ENCODE data around the gene GRK5.
A peak's percentile ranks its signal among the peaks of the same experiment; 100 is the strongest.
"Not testable (repeated sequence)": the region's sequence is repeated elsewhere in the genome, so short reads cannot be mapped to it uniquely, and the experiment has no call there.

The GRK5 gene

DNA sequence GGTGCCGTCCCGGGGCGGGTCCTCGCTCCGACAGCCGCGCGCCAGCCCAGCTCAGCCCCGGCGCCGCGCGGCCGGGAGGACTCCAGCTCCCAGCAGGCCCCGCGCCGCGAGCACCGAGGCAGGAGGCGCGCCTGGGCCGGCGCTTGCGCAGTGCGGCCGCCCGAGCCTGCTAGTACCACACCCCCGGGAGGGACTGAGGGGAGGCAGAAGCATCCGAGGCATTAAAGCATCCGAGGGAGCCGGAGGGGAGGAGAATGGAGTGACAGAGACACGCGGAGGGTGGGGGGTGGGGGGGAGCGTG lies at the start of gene GRK5:
Gene GRK5 (plus strand): TSS at position 206 of the 301 bp plus-strand sequence. CDS start 347 bp downstream, outside the sequence.
- peak; percentile 86 to 92 for DNase-seq (ENCODE audit: low read depth in 2 of 2)

DNA sequence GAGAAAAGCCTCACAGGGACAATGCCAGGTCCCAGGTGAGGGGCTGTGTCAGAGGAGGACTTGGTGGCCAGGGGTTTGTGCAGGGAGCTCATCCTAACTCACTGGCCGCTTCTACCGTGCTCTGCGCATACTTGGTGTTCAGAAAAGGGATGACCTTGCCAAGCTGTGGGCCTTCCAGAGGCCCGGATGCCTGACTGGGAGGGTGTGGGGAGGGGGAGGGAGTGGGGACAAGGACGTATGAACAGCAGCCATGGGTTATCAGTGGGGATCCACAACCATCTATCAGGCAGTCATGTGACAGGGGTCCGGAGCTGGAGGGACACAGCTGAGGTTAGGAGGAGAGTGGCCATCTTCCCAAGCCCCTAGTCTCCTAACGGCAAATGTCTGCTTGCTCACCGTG lies 48.0 kb upstream of the GRK5 start:
- no peak for DNase-seq (ENCODE audit: low read depth in 2 of 2)

DNA sequence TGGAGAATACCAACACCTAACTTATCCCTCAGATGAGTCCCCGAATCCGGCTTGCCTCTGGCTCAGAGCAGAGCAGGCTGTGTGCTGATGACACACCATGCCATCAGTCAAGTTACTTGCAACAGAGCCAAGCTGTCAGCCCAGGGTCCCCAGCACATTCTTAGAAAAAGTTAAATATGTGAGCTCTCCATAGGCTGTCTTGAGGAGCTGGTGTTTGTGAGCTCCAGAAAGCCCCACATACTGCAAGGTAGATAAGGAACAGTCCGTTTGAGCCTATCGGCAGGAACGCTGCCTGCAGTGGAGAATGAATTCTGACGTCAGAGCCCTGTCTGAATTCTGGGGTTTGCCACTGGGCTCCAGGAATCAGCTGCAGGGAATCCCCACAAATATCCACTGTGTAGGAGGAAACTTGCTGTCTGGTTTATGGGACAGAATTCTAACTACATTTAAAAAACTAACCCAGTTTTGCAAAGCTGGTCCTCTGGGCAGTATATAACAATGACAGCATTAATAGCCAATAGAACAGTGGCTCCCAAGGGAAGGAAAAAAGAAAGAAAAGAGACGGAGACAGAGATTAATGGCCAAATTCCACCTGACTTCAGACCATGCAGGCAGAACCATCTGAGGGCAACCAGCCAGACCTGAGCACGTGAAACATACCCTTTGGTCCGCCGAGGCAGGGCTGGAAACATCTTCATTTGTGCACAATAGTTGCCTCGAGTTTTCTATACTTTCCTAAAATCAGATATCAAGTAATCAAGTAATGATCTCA lies 45.5 kb upstream of the GRK5 start:
- no peak for DNase-seq (ENCODE audit: low read depth in 2 of 2)

DNA sequence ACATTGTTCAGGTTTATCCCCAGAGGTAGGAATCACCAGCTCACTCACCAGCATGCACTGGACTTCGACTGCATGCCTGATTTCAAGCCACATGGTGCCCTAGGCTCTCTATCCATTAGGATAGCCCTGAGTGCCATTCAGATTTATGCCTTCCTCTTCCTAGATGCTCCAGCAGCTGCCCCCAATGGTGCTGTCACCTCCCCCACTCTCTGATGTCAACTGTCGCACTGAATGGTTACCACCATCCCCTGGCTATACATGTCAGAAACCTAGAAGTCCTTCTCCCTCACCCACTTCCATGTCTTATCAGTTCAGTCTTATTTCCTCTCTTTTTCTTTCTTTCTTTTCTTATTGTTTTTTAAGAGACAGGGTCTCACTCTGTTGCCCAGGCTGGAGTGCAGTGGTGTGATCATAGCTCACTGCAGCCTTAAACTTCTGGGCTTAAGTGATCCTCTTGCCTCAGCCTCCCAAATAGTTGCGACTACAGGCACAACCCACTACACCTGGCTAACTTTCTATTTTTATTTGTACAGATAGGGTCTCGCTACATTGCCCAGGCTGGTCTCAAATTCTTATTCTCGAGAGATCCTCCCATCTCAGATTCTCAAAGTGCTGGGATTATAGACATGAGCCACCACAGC lies 44.8 kb upstream of the GRK5 start:
- no peak for DNase-seq (ENCODE audit: low read depth in 2 of 2)

DNA sequence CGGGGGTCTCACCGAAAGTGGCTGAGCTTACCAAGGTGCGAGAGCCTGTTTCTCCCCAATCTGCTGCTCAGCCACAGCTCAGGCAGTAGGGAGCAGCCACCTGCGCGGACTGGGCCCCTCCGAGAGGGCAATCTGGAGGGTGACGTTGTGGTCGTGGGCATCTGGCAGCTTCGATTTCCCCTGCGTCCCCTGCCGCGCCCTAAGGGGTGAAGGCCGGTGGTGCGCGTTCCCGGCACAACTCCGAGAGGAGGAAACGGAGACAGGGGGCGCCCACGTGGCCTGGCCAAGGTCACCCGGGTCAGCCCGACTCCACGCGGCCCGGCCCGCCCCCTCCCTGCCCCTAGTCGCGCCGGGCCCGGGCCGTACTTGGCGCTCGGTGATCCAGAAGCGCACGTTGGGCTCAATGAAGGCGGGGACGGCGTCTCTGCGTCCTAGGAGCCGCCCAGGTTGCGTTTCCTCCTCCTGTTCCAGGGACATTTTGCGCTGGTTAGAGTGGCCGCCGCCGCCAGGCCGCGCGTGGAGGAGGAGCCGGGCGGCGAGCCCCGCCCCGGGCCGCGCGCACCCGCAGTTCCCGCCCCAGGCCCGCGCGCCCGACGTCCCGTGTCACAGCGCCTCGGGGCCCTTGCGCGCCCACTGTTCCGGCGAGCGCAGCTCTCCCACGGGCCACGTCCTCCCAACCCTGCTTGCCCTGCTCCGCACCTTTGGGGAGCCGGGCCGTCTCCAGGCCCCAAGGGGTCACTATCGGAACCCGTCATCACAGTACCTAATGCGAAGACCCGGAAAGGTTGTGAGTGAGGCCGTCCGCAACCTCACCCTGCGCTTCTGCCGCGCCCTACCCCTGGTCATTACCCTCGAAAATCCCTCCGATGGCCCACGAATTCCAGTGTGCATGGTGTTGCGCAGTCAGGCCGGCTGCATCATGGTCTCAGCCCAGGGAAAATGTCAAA lies 41.9 kb upstream of the GRK5 start, which contains the start of gene SFXN4:
Gene SFXN4 (minus strand): TSS at position 544 of the 947 bp plus-strand sequence. CDS start 67 bp downstream, at position 477.
- peak; percentile 59 to 62 for DNase-seq (ENCODE audit: low read depth in 2 of 2)

DNA sequence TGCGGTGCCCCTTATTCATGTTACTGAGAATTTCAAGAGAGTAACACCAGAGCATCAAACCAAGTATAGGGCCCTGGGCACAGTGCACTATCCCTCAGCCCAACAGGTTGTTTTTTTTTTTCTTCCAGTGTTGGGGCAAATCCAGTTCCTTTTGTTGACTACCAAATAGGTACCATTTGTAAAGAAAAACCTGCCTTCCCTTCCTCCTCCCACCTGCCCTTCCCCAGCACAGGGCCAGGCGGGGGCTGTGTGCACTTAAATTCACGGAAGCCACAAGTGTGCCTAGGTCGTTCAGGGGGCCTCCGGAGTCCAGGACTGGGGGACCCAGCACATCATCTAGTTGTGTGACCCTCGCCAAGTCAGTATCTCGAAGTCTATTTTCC lies 41.3 kb upstream of the GRK5 start:
- no peak for DNase-seq (ENCODE audit: low read depth in 2 of 2)

DNA sequence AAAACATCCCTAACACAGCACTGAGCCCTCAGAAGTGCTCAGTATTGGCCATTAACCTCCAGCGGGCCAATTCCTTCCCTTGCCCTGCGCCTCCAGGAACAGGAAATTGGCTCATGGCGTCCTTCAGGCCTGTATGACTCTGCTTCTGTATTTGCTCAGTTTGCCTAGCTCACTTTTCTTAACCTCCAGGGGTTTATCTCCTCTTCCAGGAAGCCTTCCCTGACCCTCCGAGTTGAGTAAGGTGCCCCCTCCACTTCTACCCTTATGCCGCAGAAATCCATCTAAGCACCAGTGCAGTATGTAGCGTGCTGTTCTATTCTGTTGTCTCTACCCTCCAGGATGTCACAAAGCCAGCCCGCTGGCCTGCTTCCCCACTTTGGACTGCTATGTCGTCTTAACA lies 40.8 kb upstream of the GRK5 start:
- no peak for DNase-seq (ENCODE audit: low read depth in 2 of 2)

DNA sequence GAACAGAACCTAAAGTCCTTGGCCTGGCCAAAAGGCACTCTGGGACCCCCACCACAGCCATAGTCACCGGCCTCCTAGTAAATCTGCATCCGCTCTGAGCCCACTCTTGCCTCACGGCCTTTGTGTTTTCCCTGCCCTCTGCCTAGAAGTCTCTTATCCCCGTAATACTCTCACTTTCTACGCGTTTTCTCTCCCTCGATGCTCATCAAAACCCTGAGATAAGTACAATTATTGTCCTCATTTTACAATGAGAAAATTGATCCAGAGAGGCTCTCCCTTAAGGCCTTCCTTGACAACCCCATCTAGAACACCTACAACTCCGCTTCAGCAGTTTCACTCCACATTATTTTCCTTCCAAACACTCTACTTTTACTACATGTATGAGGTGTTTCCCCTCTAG lies 40.3 kb upstream of the GRK5 start:
- DNase-seq (ENCODE audit: low read depth in 2 of 2): no peak

DNA sequence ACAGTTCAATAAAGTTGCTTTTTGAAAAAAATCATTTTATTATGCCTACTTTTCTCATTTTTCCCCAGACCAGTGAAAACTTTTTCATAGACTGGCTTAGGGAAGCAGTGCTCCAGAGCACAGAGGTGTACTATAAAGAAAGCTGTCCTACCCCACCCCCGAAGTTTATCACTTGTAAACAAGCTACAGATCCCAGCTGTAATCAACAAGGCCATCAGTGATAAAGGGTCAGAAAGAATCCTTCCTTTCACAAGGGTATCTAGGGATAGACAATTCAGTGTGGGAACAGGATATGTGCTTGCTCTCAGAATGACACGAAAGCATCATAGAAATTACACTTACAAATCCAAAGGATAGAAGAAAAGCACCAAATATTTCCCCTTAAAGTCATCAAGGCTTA lies 33.3 kb upstream of the GRK5 start:
- DNase-seq (ENCODE audit: low read depth in 2 of 2): no peak

DNA sequence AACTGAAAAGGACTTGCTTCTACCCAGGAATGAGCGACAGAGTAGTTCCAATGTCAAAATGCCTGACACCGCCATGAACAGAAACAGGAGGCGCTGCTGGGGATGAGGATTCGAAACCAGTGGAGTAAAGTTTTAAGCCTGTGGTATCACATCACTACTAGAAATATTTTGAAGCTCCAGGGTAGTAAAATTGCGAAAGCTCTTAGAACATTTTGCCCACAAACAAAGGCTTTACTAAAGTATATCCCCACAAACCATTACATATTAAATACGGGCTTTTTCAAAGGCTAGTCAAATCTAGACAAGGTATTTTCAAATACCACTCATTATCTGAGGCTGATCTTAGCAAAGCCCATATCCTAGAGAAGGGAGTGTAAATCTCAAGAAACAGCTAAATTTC lies 31.2 kb upstream of the GRK5 start:
- DNase-seq (ENCODE audit: low read depth in 2 of 2): no peak

DNA sequence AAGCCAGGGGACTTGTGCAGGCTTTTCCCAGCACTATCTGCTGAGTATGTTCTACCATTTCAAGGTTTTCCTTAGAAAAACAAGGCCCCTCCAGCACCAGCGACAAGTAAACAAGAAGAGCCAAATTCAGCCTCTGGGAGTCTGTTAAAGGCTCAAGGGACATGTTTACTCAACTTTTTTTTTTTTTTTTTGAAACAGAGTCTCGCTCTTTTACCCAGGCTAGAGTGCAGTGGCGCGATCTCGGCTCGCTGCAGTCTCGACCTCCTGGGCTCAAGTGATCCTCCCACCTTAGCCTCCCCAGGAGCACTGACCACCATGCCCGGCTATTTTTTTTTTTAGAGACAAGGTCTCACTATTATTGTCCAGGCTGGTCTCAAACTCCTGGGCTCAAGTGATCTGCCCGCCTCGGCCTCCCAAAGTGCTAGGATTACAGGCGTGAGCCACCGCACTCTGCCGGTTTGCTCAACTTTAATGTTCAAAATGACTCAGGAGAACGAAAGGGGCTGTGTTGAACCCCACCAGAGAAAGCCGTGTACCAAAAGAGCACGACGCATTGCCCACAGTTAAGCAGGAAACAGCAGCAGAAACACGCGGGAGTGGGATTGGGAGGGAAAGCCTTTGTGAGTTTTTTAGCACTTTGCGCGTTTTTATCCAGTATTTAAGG lies 29.5 kb upstream of the GRK5 start:
- DNase-seq (ENCODE audit: low read depth in 2 of 2): no peak

DNA sequence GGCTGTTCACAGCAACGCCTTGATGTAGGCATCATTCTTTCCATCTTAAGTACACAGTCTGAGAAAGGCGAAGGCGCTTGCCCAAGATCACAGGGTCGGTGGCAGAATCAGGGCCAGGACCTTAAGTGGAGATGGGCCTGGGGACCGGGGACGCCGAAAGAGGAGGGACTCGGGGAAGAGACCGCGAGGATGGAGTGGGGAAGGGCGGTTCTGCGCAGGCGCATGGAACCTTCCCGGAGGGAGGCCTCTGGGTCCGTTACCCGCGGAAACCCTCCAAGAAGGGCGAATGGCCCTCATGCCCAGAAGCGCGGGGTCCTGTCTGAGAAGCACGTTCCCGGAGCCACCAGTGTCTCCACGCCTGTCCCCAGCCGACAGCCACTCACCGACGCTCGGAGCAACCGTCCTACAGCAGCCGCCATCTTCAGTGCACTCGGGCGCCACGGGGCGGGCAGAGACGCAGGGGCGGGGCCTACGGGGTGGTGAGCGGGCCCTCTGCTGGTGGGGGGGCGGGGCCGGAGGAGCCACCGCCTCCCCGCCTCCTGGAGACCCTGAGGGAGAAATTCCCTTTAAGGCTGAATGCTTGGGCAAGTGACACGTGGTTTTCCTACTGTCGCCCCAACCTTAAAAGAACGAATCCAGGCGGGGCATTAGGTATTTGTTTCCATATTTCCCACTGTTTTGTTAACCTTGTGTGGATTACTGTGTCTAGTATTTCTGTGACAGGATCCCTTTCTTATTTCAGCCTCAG lies 28.8 kb upstream of the GRK5 start, which contains the start of gene PRDX3:
Gene PRDX3 (minus strand): TSS at position 441 of the 748 bp plus-strand sequence. CDS start 22 bp downstream, at position 419.
- DNase-seq (ENCODE audit: low read depth in 2 of 2): peak; percentile 80 to 88

DNA sequence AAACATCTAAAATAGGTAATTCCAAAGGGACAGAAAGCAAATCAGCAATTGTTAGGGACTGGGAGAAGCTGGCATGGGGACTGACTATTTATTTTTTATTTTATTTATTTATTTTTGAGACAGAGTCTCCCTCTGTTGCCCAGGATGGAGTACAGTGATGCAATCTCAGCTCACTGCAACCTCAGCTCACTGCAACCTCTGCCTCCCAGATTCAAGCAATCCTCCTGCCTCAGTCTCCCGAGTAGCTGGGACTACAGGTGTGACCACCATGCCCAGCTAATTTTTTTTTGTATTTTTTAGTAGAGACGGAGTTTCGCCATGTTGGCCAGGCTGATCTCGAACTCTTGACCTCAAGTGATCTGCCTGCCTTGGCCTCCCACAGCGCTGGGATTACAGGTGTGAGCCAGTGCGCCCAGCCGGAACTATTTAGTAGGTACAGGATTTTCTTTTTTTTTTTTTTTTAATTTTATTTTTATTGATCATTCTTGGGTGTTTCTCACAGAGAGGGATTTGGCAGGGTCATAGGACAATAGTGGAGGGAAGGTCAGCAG lies 26.4 kb upstream of the GRK5 start:
- not testable (repeated sequence) for DNase-seq (ENCODE audit: low read depth in 2 of 2)

DNA sequence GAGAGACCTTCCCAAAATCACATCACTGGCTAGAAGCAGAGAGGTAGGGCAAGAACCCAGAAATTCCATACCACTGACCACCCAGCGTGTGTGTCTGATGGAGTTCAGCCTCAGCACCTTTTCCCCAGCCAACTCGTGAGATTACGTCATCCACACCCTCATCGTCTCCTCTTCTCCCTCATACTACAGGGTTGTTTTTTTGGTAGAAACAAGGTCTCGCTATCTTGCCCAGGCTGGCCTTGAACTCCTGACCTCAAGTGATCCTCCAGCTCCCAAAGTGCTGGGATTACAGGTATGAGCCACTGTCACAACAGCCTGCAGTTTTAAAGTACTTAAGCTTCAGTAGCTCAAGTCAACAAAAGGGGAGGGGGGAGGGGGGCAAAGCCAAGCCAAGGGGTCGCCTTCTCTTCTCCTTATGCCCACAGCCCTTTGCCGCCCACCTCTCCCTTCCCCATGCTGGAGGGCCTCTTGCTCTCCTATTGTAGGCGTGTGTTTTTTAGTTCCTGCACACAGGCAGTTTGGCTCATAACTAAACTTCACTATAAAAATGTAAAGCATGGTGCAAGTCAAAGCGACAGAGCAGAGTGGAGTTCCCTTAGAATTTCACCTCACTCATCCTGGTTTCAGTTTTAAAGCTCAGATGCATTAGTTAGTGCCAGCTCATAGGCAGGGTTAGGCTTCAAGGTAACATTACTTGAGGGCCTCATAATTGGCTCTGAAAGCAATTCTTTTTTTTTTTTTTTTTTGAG lies 23.5 kb upstream of the GRK5 start:
- no peak for DNase-seq (ENCODE audit: low read depth in 2 of 2)

DNA sequence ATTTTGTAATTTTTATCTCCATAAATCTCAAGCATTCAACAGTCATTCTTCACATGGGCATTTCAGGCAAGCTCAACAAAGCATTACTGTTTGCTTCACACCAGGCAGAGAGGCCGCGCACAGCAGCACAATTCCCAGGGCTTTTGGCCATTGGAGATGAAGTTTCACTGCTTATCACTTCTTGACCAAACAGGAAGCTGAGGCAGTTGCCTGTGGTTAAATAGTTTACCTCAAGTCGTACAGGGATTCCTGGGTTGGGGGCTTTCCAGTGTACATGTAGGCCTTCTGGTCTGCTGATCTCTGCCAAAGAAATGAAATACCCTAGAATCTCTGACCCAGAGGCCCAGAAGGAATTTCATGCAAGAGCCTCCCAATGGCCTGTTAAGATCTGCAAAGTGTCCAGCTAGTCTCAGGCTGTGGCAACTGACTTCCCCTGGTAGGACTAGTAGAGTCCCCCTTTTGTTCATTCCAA lies 17.5 kb upstream of the GRK5 start:
- no peak for DNase-seq (ENCODE audit: low read depth in 2 of 2)

DNA sequence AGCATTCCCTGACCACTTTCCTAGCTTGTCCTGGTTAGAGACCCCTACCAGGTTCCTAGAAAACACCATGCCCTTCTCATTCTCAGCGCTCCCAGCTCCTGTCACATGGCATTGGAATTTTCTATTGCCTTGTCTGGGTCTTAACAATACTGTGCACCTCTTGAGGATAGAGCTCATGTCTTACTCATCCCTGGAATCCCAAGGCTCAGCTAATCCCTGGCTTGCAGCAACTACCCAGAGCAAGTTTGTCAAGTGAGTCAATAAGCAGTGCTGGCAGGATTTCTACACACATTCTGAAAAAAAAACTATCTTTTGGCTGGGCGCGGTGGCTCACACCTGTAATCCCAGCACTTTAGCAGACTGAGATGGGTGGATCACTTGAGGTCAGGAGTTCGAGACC lies 17.0 kb upstream of the GRK5 start:
- DNase-seq (ENCODE audit: low read depth in 2 of 2): no peak

DNA sequence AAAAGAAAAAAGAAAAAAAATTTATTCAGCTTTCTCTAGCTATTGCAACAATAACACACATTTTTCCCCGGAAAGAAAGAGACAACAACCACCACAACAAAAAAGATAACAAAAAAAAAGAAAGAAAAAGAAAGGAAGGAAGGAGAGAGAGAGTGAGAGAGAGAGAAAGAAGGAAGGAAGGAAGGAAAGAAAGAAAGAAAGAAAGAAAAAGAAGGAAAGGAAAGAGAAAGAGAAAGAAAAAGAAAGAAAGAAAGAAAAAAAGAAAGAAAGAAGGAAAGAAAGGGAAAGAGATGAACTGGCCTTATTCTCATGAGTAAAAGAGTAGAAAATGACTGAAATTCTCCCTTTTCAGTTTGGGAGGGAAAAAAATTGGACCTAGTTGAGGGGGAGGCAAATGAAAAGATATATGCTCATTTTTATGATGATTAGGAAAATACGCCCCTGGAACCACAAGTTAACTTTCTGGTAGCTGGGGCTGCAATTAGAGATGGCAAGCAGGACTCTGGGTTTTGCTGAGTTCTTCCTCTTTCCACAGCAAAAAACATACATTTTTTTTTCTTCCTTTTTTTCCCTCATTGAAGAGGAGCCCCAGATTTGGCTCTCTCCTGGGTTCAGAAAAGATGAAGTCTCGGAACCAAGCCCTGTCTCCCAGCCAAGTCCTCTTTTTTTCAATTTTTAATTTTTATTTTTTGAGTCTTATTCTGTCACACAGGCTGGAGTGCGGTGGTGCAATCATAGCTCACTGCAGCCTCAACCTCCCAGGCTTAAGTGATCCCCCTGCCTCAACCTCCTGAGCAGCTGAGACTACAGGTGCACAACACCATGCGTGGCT lies 16.2 kb upstream of the GRK5 start:
- no peak for DNase-seq (ENCODE audit: low read depth in 2 of 2)

DNA sequence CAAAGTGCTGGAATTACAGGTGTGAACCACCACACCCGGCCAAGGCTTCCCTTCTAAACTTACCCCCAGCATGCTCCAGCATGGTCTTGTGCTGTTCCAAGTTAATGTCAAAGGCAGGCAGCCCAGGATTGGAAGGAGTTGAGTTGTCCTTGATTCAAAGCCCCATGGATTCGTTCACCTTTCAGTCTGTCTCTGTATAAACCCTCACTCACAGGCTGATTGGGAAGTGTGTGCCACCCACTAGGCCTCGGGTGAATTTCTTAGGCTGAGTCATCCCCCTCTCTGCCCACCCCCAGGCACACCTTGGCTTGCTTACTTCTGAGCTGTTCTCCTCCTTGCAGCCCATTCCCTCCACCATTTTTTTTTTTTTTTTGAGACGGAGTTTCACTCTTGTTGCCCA lies 15.5 kb upstream of the GRK5 start:
- no peak for DNase-seq (ENCODE audit: low read depth in 2 of 2)

DNA sequence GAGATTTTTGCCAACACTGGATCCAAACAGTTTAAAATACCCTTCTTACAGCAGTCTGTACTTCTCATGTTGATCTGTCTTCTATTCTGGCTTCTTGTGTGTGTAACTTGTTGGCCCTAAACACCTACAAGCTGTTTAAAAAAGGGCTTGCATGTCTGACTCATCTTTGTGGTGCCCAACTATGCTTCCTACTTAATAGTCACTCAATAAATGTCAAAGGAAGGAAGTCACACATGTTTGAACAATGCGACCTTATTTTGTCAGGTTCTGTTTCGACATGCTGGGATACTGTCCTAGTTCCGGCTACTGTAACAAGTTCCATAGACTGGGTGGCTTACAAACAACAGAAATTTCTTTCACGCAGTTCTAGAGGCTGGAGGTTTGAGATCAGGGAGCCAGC lies 9.4 kb upstream of the GRK5 start:
- DNase-seq (ENCODE audit: low read depth in 2 of 2): no peak

All from stimulated activated CD8-positive, alpha-beta memory T cell treated with anti-CD3 and anti-CD28 coated beads, Interleukin-2, amount 100 ng/mL, for 1 hour (primary cell).